Activated CD4-positive, alpha-beta T cell treated with anti-CD3 and anti-CD28 coated beads for 36 hours (primary cell): ENCODE measurements around the gene DPEP3. TPM values are rescaled to one million over a fixed set of nuclear protein-coding genes. Genes with fewer than 3 reads are reported as not detected.
A peak's percentile ranks its signal among the peaks of the same experiment; 100 is the strongest.

ENCODE experiments used
- ATAC-seq: fragments of 200-7000 bp; cut with Tn5 transposase; one replicate; pipeline ENCODE4 v1.10.0; 2021; ENCODE audit warnings: mild to moderate bottlenecking, moderate library complexity
- CTCF ChIA-PET: fragments of 350-600 bp; sonication (Branson Sonifier 250); formaldehyde crosslinking; loops from one replicate; lab custom pipeline; 2021; ENCODE audit warnings: antibody characterized with exemption; lab: Charles Lee
- POLR2A ChIA-PET: fragments of 350-600 bp; sonication (Branson Sonifier 250); formaldehyde crosslinking; loops from one replicate; lab custom pipeline; 2021; ENCODE audit warnings: antibody characterized with exemption, inconsistent platforms; lab: Charles Lee
- DNase-seq: peaks from one replicate; pipeline ENCODE4 v3.0.0-alpha.2; 2020
- H3K27ac Mint-ChIP-seq: one replicate; pipeline ENCODE4 v1.8.0; 2021; ENCODE audit warnings: mixed read lengths
- H3K27me3 Mint-ChIP-seq: one replicate; pipeline ENCODE4 v1.8.0; 2021; ENCODE audit warnings: mixed read lengths
- H3K36me3 Mint-ChIP-seq: one replicate; pipeline ENCODE4 v1.8.0; 2021; ENCODE audit warnings: low read depth, mixed read lengths
- H3K4me1 Mint-ChIP-seq: one replicate; pipeline ENCODE4 v1.8.0; 2021; ENCODE audit warnings: mixed read lengths
- H3K4me3 Mint-ChIP-seq: one replicate; pipeline ENCODE4 v1.8.0; 2021; ENCODE audit warnings: mild to moderate bottlenecking, moderate library complexity, mixed read lengths
- H3K9me3 Mint-ChIP-seq: one replicate; pipeline ENCODE4 v1.8.0; 2021; ENCODE audit warnings: low read depth, mixed read lengths
- intact Hi-C, 2 experiments: fragments of 100-400 bp; cut with DNase I in 1 of 2; cut with micrococcal nuclease in 1 of 2; formaldehyde crosslinking; loops; one replicate each; pipeline versions ENCODE4 v1.14.2 to v1.15.1; 2022 to 2024; cut with DNase I, micrococcal nuclease
- total RNA-seq, 2 experiments: library from RNA; stranded (reverse); gene quantifications; one replicate each; pipeline ENCODE4 v1.2.3, GENCODE V29; 2021

DPEP3 gene
- total RNA-seq, 2 experiments from 2014 or later: 0.11 TPM; not detected in 1

DNA sequence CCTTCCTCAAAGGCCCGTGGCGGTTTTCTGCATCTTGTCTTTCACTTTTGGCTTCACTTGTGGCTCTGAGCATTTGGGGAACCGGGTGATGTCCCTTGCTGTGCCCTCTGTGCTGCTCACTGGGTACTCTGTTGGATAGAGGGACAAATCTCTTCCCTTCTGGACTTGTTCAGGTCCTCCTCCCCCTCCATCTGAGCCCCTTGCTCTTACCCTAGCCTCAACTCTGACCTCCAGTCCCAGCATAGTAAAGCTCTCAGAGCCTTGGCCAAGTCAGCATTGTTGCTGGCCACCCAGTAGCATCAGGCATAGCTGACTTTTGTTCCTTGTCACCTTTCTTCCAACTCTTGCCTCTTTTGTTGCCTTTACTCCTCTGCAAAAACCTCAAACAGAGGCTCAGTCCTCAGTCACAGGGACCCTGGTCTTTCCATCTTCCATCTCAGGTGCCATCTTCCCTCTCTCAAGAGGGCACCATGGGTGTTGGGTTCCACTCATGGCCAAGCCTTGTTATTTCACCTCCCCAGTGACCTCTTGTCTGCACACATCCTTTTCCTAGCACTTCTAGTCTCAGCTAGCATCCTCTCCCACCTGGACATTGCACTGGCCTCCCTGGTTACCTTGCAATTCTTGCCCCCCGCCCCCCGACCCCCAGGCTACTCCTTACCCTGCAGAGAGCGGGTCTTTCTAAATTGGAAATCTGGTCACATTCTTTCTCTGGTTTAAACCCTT is 43.3 kb downstream of the DPEP3 start:
- no peaks in the 10 kb centered on the region for H3K27me3 Mint-ChIP-seq
- peaks cover 42% of the 10 kb centered on the region for H3K4me1 Mint-ChIP-seq
- no peaks in the 10 kb centered on the region for H3K9me3 Mint-ChIP-seq
- ATAC-seq (peak; percentile 54), DNase-seq (peak; percentile 89)
- peak overlapping the region; percentile 100 for H3K27ac Mint-ChIP-seq
- CTCF ChIA-PET: interaction anchor here (0.6 to 3.0 kb wide), 7 partner anchors 50 to 416 kb away, joined by 3 to 17 read pairs (median 4); partner anchors contain the start of genes GFOD2 and NRN1L
- intact Hi-C loops: loop anchor here (1.0 to 5.0 kb wide), 11 partner anchors 31 to 690 kb away; partner anchors contain the start of genes ESRP2 (in 2 of the 2), SLC12A4 (in 2 of the 2), ATP6V0D1 (in 1 of the 2) and DDX28 (in 1 of the 2)
- H3K36me3 Mint-ChIP-seq: peaks cover 55% of the 10 kb centered on the region
- POLR2A ChIA-PET: interaction anchor here (0.9 to 1.5 kb wide), 2 partner anchors 26 to 148 kb away, joined by 3 to 4 read pairs; partner anchors contain the start of gene NFATC3
- H3K4me3 Mint-ChIP-seq: peak overlapping the region; percentile 100

DNA sequence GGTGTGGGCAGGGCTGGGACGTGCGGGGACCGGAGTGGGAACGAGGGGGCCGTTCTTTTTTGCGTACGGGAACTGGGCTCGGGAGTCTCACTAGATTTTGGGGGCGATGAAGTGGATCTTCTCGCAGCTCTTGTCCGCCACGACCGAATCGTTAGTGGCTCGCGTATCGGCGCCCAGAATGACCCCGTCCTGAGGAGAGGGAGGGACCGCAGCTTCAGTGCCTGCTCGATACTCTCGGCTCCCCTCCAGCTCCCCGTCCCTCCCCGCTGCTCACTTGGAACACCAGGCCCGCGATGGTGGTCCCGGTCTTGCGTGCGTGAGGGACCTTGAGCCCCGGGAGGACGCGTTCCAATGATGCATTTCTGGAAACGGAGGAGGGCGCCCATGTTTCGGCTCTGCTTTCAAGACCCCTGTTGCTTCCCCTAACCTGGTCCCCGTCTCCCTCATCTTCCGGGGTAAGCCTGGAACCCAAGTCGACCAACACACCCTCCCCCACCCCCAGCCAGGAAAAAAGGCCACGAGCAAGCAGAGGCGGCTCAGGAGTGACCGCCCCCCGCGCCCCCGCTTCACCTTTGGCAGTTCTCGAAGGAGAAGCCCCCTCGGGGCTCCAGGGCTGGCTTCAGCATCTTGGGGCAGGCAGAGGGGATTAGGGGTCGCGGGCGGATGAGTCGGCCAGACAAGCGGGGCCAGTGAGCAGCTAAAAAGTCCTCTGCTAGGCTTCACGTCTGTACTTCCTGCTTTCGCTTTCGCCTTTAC is 44.0 kb downstream of the DPEP3 start, which contains the start of gene PSMB10:
TSS of gene PSMB10 (minus strand) at position 727 of the 756 bp plus-strand sequence. CDS start at position 626, 101 bp downstream.
- ChIA-PET CTCF (interaction anchor here (0.6 to 3.0 kb wide), 20 partner anchors 8 to 415 kb away, joined by 3 to 17 read pairs (median 4); partner anchors contain the start of genes GFOD2, LCAT, NRN1L and NUTF2), POLR2A (interaction anchor here (0.6 to 1.5 kb wide), 13 partner anchors 8 to 264 kb away, joined by 3 to 8 read pairs (median 3); partner anchors contain the start of genes DDX28, DPEP2, DUS2 and EDC4)
- Mint-ChIP-seq H3K27me3 (no peaks in the 10 kb centered on the region), H3K36me3 (peaks cover 58% of the 10 kb centered on the region), H3K4me3 (peak within 1 kb of the TSS; percentile 100), H3K9me3 (no peaks in the 10 kb centered on the region), H3K27ac (peak within 1 kb of the TSS; percentile 100), H3K4me1 (peaks cover 37% of the 10 kb centered on the region)
- ATAC-seq (peak; percentile 11), DNase-seq (peak; percentile 72)
- intact Hi-C loops: loop anchor here (1.0 to 5.0 kb wide), 11 partner anchors 32 to 689 kb away; partner anchors contain the start of genes ESRP2 (in 2 of the 2), SLC12A4 (in 2 of the 2), ATP6V0D1 (in 1 of the 2) and DDX28 (in 1 of the 2)

DNA sequence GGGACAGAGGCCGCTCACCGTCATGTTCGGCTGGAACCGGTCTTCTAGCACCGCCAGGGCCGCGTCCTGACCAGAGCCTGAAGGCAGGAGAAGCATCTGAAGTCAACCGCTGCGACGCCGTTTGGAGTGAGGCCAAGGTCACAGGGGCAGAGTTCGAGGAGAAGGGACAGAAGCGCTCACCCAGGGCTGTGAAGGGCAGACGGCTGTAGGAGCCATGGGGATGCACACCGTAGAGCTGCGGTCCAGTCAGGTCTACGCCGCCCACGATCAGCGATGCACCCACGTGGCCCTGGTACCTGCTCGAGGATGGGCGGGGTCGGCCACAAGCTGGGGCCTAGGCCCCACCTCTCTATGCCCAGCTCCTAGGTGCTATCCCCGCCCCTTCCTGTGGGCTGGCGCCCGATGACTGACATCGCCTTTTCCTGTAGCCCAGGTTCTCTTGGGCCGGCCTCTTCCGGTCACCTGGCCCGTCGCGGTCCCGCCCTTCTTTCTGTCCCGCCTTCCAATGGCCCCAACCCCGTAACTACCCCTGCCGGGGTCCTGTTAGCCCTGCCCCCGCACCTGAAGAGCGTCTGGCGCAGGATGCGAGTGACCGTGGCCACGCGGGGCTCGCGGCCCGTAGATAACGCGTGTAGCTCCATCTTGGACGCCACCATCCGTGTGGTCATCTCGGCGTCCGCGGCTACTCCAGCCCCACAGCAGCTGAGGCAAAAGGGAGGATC is 44.7 kb downstream of the DPEP3 start:
- peak; percentile 91 for ATAC-seq
- peak overlapping the region; percentile 100 for H3K4me3 Mint-ChIP-seq
- H3K9me3 Mint-ChIP-seq: no peaks in the 10 kb centered on the region
- no peaks in the 10 kb centered on the region for H3K27me3 Mint-ChIP-seq
- H3K4me1 Mint-ChIP-seq: peaks cover 37% of the 10 kb centered on the region
- intact Hi-C loops: loop anchor here (1.0 to 5.0 kb wide), 20 partner anchors 33 to 709 kb away; partner anchors contain the start of genes CTCF (in 2 of the 2), ESRP2 (in 2 of the 2), NFATC3 (in 2 of the 2) and PSKH1 (in 2 of the 2)
- ChIA-PET CTCF (interaction anchor here (0.6 to 3.0 kb wide), 19 partner anchors 9 to 441 kb away, joined by 3 to 17 read pairs (median 5); partner anchors contain the start of genes LCAT, NRN1L and NUTF2), POLR2A (interaction anchor here (0.5 to 1.5 kb wide), 13 partner anchors 9 to 489 kb away, joined by 3 to 8 read pairs (median 3); partner anchors contain the start of genes DDX28, DPEP2, DUS2 and EDC4)
- peaks cover 58% of the 10 kb centered on the region for H3K36me3 Mint-ChIP-seq
- DNase-seq: peak; percentile 98
- H3K27ac Mint-ChIP-seq: peak overlapping the region; percentile 100

DNA sequence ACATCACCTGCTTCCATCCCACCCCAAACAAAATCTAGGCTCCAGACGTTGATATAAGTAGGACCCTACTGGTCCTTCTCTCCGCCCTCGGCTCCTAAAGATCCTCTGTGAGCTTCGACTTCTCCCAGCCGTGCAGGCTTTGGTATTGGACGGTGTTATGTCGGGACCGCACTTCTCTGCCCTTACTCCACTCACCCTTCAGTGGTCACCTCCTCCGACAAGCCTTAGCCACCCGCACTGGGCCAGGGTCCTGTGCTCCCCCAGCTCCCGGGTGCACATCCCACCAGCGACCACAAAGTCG is 45.2 kb downstream of the DPEP3 start:
- H3K27ac Mint-ChIP-seq: peak overlapping the region; percentile 100
- CTCF ChIA-PET: interaction anchor here (0.7 to 3.9 kb wide), 16 partner anchors 9 to 441 kb away, joined by 3 to 20 read pairs (median 6); partner anchors contain the start of genes LCAT, NRN1L and NUTF2
- no peaks in the 10 kb centered on the region for H3K27me3 Mint-ChIP-seq
- H3K4me3 Mint-ChIP-seq: peak overlapping the region; percentile 100
- H3K9me3 Mint-ChIP-seq: no peaks in the 10 kb centered on the region
- intact Hi-C loops: loop anchor here (1.0 to 5.0 kb wide), 12 partner anchors 42 to 708 kb away; partner anchors contain the start of genes CTCF (in 2 of the 2), ESRP2 (in 2 of the 2), PSKH1 (in 2 of the 2) and THAP11 (in 2 of the 2)
- peaks cover 53% of the 10 kb centered on the region for H3K36me3 Mint-ChIP-seq
- ATAC-seq (no peak), DNase-seq (no peak)
- peaks cover 33% of the 10 kb centered on the region for H3K4me1 Mint-ChIP-seq
- POLR2A ChIA-PET: interaction anchor here (0.5 to 1.5 kb wide), 10 partner anchors 17 to 490 kb away, joined by 3 to 8 read pairs (median 4); partner anchors contain the start of genes DDX28, DUS2, EDC4 and NFATC3

DNA sequence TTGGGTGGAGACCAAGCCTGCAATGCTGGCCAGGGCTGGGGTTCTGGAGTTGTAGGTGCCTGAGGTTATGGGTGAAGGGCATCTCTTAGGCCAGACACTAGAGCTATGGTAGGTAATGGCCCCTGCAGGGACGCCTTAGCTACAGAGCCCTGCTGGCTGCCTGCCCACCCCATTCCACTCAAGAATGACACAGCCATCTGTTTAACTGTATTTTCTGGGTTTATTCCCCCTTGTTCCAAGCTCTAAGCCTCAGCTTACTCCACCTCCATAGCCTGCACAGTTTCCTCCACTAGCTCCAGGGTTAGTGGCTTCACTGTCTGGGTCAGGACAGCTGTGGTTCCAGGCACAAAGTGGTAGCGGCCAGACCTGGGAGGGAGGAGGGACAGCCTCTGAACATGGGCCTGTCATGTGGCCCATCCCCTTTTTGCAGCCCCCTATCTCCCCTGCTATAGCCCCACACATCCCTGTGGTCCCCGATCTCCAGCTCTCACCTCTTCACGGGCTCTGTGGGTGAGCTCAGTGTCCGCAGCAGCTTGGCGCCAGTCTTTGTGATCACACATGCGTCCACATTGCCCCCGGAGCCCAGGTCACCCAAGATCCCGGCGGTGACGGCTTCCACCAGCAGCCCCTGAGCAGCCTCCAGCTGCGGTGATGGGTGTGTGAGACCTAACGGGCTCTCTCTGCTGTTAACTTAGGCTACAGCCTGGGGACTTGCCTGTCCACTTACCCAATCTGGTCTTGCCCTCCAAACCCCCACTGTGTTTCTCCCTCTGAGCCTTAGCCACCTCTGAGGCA is 45.8 kb downstream of the DPEP3 start:
- H3K27me3 Mint-ChIP-seq: no peaks in the 10 kb centered on the region
- H3K4me3 Mint-ChIP-seq: peak overlapping the region; percentile 100
- DNase-seq (peak; percentile 10), ATAC-seq (no peak)
- ChIA-PET CTCF (interaction anchor here (0.5 to 3.9 kb wide), 13 partner anchors 9 to 602 kb away, joined by 3 to 20 read pairs (median 5); partner anchors contain the start of genes NRN1L, RANBP10 and TSNAXIP1), POLR2A (interaction anchor here (0.6 to 1.4 kb wide), 4 partner anchors 17 to 62 kb away, joined by 3 to 5 read pairs (median 3); no protein-coding TSS in a partner anchor)
- intact Hi-C loops: loop anchor here (1.0 to 5.0 kb wide), 12 partner anchors 41 to 708 kb away; partner anchors contain the start of genes CTCF (in 2 of the 2), ESRP2 (in 2 of the 2), PSKH1 (in 2 of the 2) and THAP11 (in 2 of the 2)
- no peaks in the 10 kb centered on the region for H3K9me3 Mint-ChIP-seq
- peaks cover 28% of the 10 kb centered on the region for H3K4me1 Mint-ChIP-seq
- H3K27ac Mint-ChIP-seq: peak overlapping the region; percentile 100
- H3K36me3 Mint-ChIP-seq: peaks cover 53% of the 10 kb centered on the region

DNA sequence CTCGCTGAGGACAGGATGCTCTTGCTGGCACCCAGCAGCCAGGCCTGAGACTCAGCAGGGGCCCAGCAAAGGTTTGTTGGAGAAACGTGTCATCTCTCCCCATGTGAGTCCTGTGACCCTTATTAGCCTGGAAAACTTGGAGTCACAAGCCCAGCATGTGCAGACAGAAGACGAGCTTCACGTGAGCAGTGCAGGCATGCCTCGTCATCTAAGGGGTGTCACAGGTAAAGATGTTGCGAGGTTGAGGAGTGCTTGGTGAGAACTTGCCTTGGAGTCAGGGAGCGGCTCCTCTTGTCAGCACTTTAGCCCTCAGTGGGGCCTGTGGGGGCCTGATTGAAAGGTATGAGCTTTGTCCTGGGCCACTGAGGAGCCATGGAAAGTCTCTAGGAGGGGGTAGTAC is 46.5 kb downstream of the DPEP3 start:
- H3K4me1 Mint-ChIP-seq: peaks cover 23% of the 10 kb centered on the region
- no peak for ATAC-seq
- peak overlapping the region; percentile 100 for H3K4me3 Mint-ChIP-seq
- peaks cover 48% of the 10 kb centered on the region for H3K36me3 Mint-ChIP-seq
- intact Hi-C loops: loop anchor here (2.0 kb wide), 2 partner anchors 151 to 707 kb away; partner anchors contain the start of genes NFATC3 (in 1 of the 2) and TMEM208 (in 1 of the 2)
- no peak for DNase-seq
- CTCF ChIA-PET: interaction anchor here (0.6 to 3.9 kb wide), 7 partner anchors 8 to 127 kb away, joined by 3 to 20 read pairs (median 7); partner anchors contain the start of gene NRN1L
- H3K27me3 Mint-ChIP-seq: no peaks in the 10 kb centered on the region
- no peaks in the 10 kb centered on the region for H3K9me3 Mint-ChIP-seq
- POLR2A ChIA-PET: no interaction called here
- H3K27ac Mint-ChIP-seq: peak overlapping the region; percentile 14

DNA sequence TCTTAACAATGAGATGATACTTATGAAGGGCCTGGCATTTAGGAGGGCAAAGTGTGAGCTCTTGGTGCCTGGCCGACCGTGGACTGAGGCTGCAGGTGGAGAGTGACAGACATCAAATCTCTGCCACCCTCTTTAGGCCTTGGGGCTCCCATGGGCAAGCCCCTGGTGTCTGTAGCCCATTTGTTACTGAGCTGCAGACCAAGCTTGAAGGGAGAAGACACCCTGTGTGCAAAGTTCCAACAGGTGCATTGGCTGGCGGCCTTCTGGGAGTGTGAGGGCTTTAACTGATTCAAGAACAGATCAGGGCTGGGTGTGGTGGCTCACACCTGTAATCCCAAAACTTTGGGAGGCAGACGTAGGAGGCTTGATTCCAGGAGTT is 47.8 kb downstream of the DPEP3 start:
- H3K27ac Mint-ChIP-seq: no peak overlapping the region
- intact Hi-C loops: no loop called here
- peaks cover 22% of the 10 kb centered on the region for H3K4me1 Mint-ChIP-seq
- DNase-seq (no peak), ATAC-seq (no peak)
- peaks cover 49% of the 10 kb centered on the region for H3K36me3 Mint-ChIP-seq
- POLR2A ChIA-PET: interaction anchor here (1.1 kb wide), 1 partner anchor 268 kb away, joined by 5 read pairs; no protein-coding TSS in a partner anchor
- CTCF ChIA-PET: interaction anchor here (1.2 to 3.9 kb wide), 2 partner anchors 20 to 49 kb away, joined by 3 to 20 read pairs; partner anchors contain the start of gene NRN1L
- H3K4me3 Mint-ChIP-seq: no peak overlapping the region
- no peaks in the 10 kb centered on the region for H3K27me3 Mint-ChIP-seq
- H3K9me3 Mint-ChIP-seq: no peaks in the 10 kb centered on the region

DNA sequence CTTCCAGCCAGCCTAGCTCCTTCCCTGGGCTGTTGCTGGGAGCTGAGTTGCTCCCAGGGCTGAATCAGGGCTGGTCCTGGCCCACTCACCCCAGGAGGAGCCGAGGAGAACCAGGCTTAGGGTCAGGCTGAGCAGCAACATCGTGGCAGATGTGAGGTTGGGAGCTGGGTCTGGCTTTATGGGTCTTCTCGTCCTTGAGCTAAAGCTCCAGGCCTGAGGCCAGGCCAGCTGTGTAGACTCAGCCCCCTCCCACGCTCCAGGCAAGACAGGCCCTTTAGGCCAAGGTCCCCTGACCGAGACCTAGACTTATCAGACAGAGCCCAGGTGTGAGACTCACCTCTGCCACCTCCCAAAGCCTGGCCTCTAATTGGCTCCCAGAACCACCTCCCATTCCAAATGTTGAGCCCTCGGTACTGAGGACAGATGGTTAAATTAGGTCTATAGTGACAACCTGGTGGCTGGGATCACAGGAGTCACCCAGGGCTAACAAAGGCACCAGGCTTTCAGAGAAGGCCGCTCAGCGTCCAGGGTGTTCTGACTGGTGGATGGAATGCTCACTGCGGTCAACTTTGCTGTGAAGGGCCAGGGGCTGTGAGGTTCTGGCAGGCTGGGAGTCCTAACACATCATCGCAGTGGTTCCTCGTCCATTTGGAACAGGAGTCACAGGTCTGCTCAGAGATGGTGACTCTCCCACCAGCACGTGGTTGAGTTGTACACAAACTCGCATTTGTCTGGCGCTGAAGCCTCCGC is 48.4 kb downstream of the DPEP3 start, which contains the start of gene CTRL:
TSS of gene CTRL (minus strand) at position 151 of the 750 bp plus-strand sequence. CDS start at position 141, 10 bp downstream.
- no peaks in the 10 kb centered on the region for H3K27me3 Mint-ChIP-seq
- ATAC-seq: no peak
- peaks cover 44% of the 10 kb centered on the region for H3K36me3 Mint-ChIP-seq
- no peak within 1 kb of the TSS for H3K27ac Mint-ChIP-seq
- no peak within 1 kb of the TSS for H3K4me3 Mint-ChIP-seq
- peaks cover 17% of the 10 kb centered on the region for H3K4me1 Mint-ChIP-seq
- DNase-seq: peak; percentile 4
- ChIA-PET CTCF (interaction anchor here (0.7 to 3.9 kb wide), 6 partner anchors 19 to 116 kb away, joined by 3 to 20 read pairs (median 3); partner anchors contain the start of gene NRN1L), POLR2A (interaction anchor here (0.6 to 1.1 kb wide), 2 partner anchors 31 to 268 kb away, joined by 5 to 9 read pairs; no protein-coding TSS in a partner anchor)
- H3K9me3 Mint-ChIP-seq: no peaks in the 10 kb centered on the region
- intact Hi-C loops: no loop called here
